Dendritic cell treated with granulocyte-macrophage colony-stimulating factor and Interleukin-4, amounts not matched to agents 40 ng/mL and 50 ng/mL, for 4 days (primary cell): ENCODE measurements around the gene ZNF580.

Source experiments
- H3K27ac Mint-ChIP-seq: one replicate; pipeline ENCODE4 v1.8.0; 2022; ENCODE audit warnings: mild to moderate bottlenecking, mixed read lengths
- H3K27me3 Mint-ChIP-seq: one replicate; pipeline ENCODE4 v1.8.0; 2022; ENCODE audit warnings: mild to moderate bottlenecking, mixed read lengths
- H3K36me3 Mint-ChIP-seq: one replicate; pipeline ENCODE4 v1.8.0; 2022; ENCODE audit warnings: low read depth, mixed read lengths
- H3K4me1 Mint-ChIP-seq: one replicate; pipeline ENCODE4 v1.8.0; 2022; ENCODE audit warnings: low read depth, mixed read lengths
- H3K4me3 Mint-ChIP-seq: one replicate; pipeline ENCODE4 v1.8.0; 2022; ENCODE audit warnings: mild to moderate bottlenecking, moderate library complexity, mixed read lengths
- H3K9me3 Mint-ChIP-seq: one replicate; pipeline ENCODE4 v1.8.0; 2022; ENCODE audit warnings: mixed read lengths
- intact Hi-C: fragments of 100-400 bp; cut with micrococcal nuclease; formaldehyde crosslinking; loops from one replicate; pipeline ENCODE4 v1.15.0; 2022

The ZNF580 gene

GRCh38 chr19:55623561-55623960, 17.2 kb upstream of the ZNF580 start:
- H3K27me3 Mint-ChIP-seq, result peaks cover 2% of the 10 kb centered on the region

DNA sequence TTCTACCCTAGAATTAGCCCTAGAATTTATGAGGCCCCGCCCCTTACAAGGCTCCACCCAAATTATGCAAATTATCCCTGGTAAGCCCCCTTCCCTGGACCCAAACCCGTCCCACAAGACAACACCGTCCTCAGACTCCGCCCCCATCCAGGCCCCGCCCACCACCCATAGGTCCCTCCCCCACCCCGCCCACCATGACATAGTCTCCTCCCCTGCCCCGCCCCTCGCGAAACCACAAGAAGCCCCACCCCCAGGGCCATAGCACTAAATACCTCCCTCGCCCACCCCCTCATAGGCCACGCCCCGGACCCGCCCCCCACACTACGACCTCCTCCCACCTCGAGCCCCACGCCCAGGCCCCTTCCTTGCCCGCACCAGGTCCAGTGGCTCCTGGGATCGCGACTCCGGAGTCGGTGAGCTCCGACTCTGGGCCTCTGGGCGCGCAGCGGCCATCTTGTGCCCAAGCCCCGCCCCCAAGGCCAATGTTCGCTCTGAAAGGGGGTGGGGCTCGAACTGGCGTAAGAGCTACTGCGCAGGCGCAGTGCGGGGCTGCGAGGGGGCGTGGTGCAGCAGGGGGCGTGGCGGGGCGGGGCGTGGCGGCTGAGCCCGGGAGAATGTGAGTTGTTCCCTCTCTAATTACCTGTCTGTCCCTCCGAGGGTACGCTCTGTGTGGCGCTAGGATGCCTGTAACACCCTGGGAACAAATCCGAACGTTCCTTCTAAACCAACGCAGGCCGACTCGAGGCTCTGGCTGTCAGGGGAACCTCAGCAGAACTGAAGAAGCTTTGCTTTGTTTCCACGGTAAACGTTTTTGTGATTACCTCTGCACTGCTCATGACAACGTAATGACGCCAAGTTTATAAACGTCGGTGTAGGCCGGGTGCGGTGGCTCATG, 16.4 kb upstream of the ZNF580 start, which contains the start of gene ZNF784:
Gene ZNF784 (minus strand): TSS at position 458 of the 895 bp plus-strand sequence. CDS start 5 bp downstream, at position 453.
- peaks cover 47% of the 10 kb centered on the region for H3K4me1 Mint-ChIP-seq
- H3K9me3 Mint-ChIP-seq, result no peaks in the 10 kb centered on the region
- H3K4me3 Mint-ChIP-seq, result peak within 1 kb of the TSS; percentile 90
- intact Hi-C loops, result loop anchor here (1.0 to 2.0 kb wide), 2 partner anchors 25 to 108 kb away; partner anchors contain the start of gene FIZ1
- peaks cover 2% of the 10 kb centered on the region for H3K27me3 Mint-ChIP-seq
- H3K36me3 Mint-ChIP-seq, result peaks cover 40% of the 10 kb centered on the region
- peak within 1 kb of the TSS; percentile 98 for H3K27ac Mint-ChIP-seq

More at GRCh38 chr19:55623561-55623960, 17.2 kb upstream of the ZNF580 start:
- peaks cover 55% of the 10 kb centered on the region for H3K4me1 Mint-ChIP-seq
- peak overlapping the region; percentile 9 for H3K4me3 Mint-ChIP-seq
- no peaks in the 10 kb centered on the region for H3K9me3 Mint-ChIP-seq
- intact Hi-C loops, result no loop called here
- H3K36me3 Mint-ChIP-seq, result peaks cover 40% of the 10 kb centered on the region
- H3K27ac Mint-ChIP-seq, result peak overlapping the region; percentile 98

DNA sequence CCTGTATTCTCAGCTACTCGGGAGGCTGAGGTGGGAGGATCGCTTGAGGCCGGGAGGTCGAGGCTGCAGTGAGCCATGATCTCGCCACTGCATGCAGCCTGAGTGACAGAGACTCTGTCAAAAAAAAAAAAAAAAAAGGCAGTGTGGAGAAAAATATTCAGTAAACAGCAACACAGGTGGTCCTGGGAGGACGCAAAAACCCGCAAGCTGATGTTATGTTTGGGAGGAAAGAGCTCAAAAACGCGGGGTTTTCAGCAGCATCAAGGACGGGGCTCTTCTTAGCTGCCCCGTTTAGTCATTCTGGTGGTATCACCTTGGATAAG, 15.8 kb upstream of the ZNF580 start:
- H3K4me1 Mint-ChIP-seq, result peaks cover 41% of the 10 kb centered on the region

GRCh38 chr19:55626350-55626749, 14.5 kb upstream of the ZNF580 start:
- Mint-ChIP-seq H3K27ac (no peak overlapping the region), H3K27me3 (peaks cover 2% of the 10 kb centered on the region), H3K4me1 (peaks cover 27% of the 10 kb centered on the region), H3K36me3 (peaks cover 20% of the 10 kb centered on the region), H3K9me3 (no peaks in the 10 kb centered on the region), H3K4me3 (no peak overlapping the region)
- intact Hi-C loops, result no loop called here

More for the DNA sequence above, 15.8 kb upstream of the ZNF580 start:
- Mint-ChIP-seq H3K27ac (peak overlapping the region; percentile 98), H3K4me3 (peak overlapping the region; percentile 90), H3K9me3 (no peaks in the 10 kb centered on the region), H3K36me3 (peaks cover 34% of the 10 kb centered on the region), H3K27me3 (peaks cover 2% of the 10 kb centered on the region)
- intact Hi-C loops, result loop anchor here (2.0 kb wide), 1 partner anchor 108 kb away; no protein-coding TSS in a partner anchor

DNA sequence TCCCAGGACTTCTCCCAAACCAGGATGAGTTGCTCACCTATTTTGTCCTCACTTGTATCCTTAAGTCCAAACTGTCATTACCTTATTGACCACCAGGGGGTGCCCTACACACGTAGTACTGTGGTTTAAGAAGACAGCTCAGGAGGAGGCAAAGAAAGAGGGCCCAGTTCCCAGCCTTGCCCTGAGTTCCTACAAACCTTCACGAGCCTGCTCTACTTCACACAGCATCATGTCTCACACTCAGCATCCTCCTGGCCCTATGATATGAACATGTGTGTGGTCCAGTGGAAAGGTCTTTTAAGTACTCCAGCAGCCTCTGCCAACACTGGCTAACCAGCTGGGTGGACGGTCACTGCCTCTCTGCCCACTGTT, 8.4 kb upstream of the ZNF580 start:
- H3K9me3 Mint-ChIP-seq, result no peaks in the 10 kb centered on the region
- H3K4me3 Mint-ChIP-seq, result no peak overlapping the region
- no peaks in the 10 kb centered on the region for H3K27me3 Mint-ChIP-seq
- peaks cover 37% of the 10 kb centered on the region for H3K4me1 Mint-ChIP-seq
- H3K27ac Mint-ChIP-seq, result peak overlapping the region; percentile 38
- intact Hi-C loops, result loop anchor here (5.0 kb wide), 1 partner anchor 440 kb away; no protein-coding TSS in a partner anchor
- H3K36me3 Mint-ChIP-seq, result peaks cover 30% of the 10 kb centered on the region

- peak overlapping the region; percentile 100 for H3K27ac Mint-ChIP-seq
- peaks cover 47% of the 10 kb centered on the region for H3K4me1 Mint-ChIP-seq
- H3K27me3 Mint-ChIP-seq, result no peaks in the 10 kb centered on the region
- H3K36me3 Mint-ChIP-seq, result peaks cover 43% of the 10 kb centered on the region
- H3K9me3 Mint-ChIP-seq, result no peaks in the 10 kb centered on the region
- H3K4me3 Mint-ChIP-seq, result no peak overlapping the region
- intact Hi-C loops, result loop anchor here (5.0 kb wide), 1 partner anchor 438 kb away; no protein-coding TSS in a partner anchor
Observed at GRCh38 chr19:55633861-55634260, 6.9 kb upstream of the ZNF580 start.

- intact Hi-C loops, result loop anchor here (5.0 kb wide), 1 partner anchor 38 kb away; the partner anchor contains the start of gene FIZ1
- H3K36me3 Mint-ChIP-seq, result peaks cover 43% of the 10 kb centered on the region
- H3K27me3 Mint-ChIP-seq, result no peaks in the 10 kb centered on the region
- peaks cover 60% of the 10 kb centered on the region for H3K4me1 Mint-ChIP-seq
- peak overlapping the region; percentile 100 for H3K27ac Mint-ChIP-seq
- H3K4me3 Mint-ChIP-seq, result peak overlapping the region; percentile 100
- no peaks in the 10 kb centered on the region for H3K9me3 Mint-ChIP-seq
Observed at GRCh38 chr19:55635334-55635717, 5.5 kb upstream of the ZNF580 start.

- Mint-ChIP-seq H3K9me3 (no peaks in the 10 kb centered on the region), H3K36me3 (peaks cover 43% of the 10 kb centered on the region), H3K4me1 (peaks cover 63% of the 10 kb centered on the region), H3K27me3 (no peaks in the 10 kb centered on the region), H3K4me3 (peak overlapping the region; percentile 100), H3K27ac (peak overlapping the region; percentile 100)
- intact Hi-C loops, result loop anchor here (5.0 kb wide), 1 partner anchor 39 kb away; the partner anchor contains the start of gene FIZ1
Observed at GRCh38 chr19:55635856-55636440, 4.9 kb upstream of the ZNF580 start.

DNA sequence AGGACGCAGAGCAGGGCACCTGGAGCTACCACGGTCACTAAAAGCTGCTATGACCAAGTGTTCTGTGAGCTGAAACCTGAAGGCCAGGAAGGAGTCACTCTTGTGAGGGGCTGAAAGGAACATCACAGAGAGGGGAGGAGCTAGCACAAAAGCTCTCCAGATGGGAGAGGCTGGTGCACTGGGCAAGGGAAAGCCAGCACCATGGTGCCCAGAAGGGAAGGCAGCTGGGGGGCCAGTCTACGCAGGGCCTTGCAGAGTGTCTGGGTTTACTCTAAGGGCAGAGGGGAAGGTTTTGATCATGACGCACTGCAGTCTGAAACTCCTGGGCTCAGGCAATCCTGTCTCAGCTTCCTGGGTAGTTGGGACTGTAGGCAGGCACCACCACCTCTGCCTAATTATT, 4.1 kb upstream of the ZNF580 start:
- Mint-ChIP-seq H3K27ac (peak overlapping the region; percentile 100), H3K36me3 (peaks cover 50% of the 10 kb centered on the region), H3K4me1 (peaks cover 70% of the 10 kb centered on the region), H3K27me3 (no peaks in the 10 kb centered on the region), H3K9me3 (no peaks in the 10 kb centered on the region), H3K4me3 (peak overlapping the region; percentile 100)
- intact Hi-C loops, result loop anchor here (5.0 kb wide), 1 partner anchor 39 kb away; the partner anchor contains the start of gene FIZ1

DNA sequence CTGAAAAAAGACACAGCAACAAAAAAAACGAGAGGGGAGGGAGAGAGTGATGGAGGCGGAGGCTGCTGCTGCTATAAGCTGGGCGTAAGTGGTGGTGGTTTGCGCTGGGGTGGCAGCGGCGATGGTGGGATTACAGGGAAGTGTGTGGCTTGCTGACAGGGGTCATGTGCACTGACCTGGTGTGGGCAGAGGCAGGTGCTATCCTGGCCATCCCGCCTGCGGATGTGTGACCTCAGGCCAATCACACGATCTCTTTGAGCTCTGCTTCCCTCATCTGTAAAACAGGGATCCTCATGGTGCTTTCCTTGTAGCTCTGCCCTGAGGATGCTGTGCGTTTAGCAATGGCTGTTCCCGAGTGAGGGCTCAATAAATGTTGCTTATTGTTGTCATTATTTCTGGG, 3.3 kb upstream of the ZNF580 start:
- H3K4me3 Mint-ChIP-seq, result no peak overlapping the region
- peak overlapping the region; percentile 100 for H3K27ac Mint-ChIP-seq
- no peaks in the 10 kb centered on the region for H3K9me3 Mint-ChIP-seq
- peaks cover 72% of the 10 kb centered on the region for H3K4me1 Mint-ChIP-seq
- intact Hi-C loops, result loop anchor here (5.0 kb wide), 1 partner anchor 40 kb away; the partner anchor contains the start of gene FIZ1
- peaks cover 50% of the 10 kb centered on the region for H3K36me3 Mint-ChIP-seq
- H3K27me3 Mint-ChIP-seq, result no peaks in the 10 kb centered on the region

DNA sequence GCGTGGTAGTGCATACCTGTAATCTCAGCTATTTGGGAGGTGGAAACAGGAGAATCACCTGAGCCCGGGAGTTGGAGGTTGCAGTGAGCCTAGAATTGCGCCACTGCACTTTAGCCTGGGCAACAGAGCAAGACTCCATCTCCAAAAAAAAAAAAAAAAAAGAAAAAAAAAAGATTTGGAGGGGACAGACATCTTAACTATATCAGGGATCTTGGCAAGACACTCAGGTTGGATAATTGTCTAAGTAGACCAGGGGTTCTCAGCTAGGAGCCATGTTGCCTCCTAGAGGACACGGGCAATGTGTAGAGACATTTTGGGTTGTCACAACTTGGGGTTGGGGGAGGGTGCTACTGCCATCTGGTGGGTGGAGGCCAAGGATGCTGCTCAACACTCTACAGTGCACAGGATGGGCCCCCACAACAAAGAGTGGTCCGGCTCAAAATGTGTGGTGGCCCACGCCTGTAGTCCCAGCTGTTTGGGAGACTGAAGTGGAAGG, 1.9 kb upstream of the ZNF580 start:
- intact Hi-C loops, result loop anchor here (5.0 kb wide), 1 partner anchor 42 kb away; the partner anchor contains the start of gene FIZ1
- Mint-ChIP-seq H3K27me3 (no peaks in the 10 kb centered on the region), H3K4me3 (no peak overlapping the region), H3K36me3 (peaks cover 62% of the 10 kb centered on the region), H3K9me3 (no peaks in the 10 kb centered on the region), H3K27ac (no peak overlapping the region), H3K4me1 (peaks cover 83% of the 10 kb centered on the region)

DNA sequence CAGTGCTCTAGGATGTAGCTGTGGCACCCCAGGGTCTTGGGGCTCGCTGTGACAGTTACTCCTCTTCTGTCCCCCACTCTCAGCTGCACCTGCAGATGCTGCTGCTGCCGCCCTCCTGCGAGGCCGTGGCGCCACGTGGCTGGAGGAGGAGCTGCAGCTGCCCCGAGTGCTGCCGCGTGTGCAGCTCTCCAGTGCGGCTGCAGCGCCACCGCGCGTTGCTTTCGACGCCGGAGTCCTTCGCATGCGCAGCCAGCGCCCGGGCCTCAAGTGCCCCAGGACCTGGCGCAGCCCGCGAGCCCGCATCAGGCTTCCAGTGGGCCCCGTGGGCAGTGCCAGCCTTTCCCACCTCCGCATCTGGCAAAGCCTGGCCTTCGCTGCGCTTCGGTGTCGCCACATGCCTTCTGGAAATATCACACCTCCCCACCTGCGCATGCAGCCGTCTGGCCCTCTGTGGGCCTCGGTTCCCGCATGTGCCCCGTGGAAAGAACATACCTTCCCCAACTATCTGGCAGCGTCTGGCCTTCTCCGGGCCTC, 692 bp upstream of the ZNF580 start:
- Mint-ChIP-seq H3K4me3 (peak overlapping the region; percentile 96), H3K36me3 (peaks cover 68% of the 10 kb centered on the region), H3K4me1 (peaks cover 88% of the 10 kb centered on the region), H3K27me3 (no peaks in the 10 kb centered on the region), H3K9me3 (no peaks in the 10 kb centered on the region), H3K27ac (peak overlapping the region; percentile 89)
- intact Hi-C loops, result loop anchor here (2.0 kb wide), 1 partner anchor 15 kb away; the partner anchor contains the start of gene U2AF2

DNA sequence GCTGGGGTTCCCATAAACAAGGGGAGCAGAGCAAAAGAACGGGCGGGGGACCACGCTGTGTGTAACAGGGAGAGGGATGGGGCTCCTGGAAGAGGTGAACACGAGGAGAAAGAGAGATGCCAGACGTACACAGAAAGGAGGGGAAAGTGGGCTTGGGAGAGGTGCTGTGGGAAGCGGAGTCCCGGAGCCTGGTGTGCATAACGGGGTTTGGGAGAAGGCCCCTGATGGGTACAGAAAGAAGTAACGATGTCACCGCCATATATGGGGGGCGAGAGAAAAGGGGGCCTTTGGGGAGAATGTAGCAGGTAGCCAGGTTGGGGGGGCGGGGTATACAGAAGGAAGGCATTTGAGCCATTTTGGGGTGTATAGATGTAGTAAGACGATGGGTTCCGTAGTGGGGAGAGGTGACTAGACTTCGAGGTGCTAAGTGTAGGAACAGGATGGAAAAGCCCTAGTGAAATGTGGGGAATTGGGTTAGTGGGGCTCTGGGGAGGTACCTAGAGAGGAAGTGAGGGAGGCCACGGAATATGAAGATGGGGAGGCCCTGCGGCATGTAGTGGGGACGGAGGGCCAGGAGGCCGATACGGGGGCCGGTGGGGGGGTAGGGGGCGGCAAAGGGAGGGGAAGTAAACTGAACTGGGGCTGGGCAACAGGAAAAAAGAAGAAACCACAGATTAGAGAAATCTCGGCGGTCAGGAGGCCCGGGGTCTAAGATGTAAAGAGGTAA, 787 bp downstream of the ZNF580 start:
- H3K36me3 Mint-ChIP-seq, result peaks cover 68% of the 10 kb centered on the region
- H3K9me3 Mint-ChIP-seq, result no peaks in the 10 kb centered on the region
- intact Hi-C loops, result loop anchor here (2.0 kb wide), 1 partner anchor 13 kb away; the partner anchor contains the start of gene U2AF2
- H3K27me3 Mint-ChIP-seq, result no peaks in the 10 kb centered on the region
- peak overlapping the region; percentile 96 for H3K4me3 Mint-ChIP-seq
- H3K27ac Mint-ChIP-seq, result peak overlapping the region; percentile 89
- H3K4me1 Mint-ChIP-seq, result peaks cover 79% of the 10 kb centered on the region
